Thoracic aorta (tissue), 2 donors: ENCODE results near the gene CRISPLD2. TPM values are rescaled to one million over a fixed set of nuclear protein-coding genes. Genes with fewer than 3 reads are reported as not detected.
A peak's percentile ranks its signal among the peaks of the same experiment; 100 is the strongest.

Experiments
- ATAC-seq: fragments of 150-250 bp; one replicate; pipeline ENCODE4 v1.8.0; 2017; ENCODE audit warnings: low read depth; ENCODE audit not compliant: insufficient number of reproducible peaks, low FRiP score
- DNase-seq: peaks from one replicate; pipeline ENCODE4 v3.0.0-alpha.2; 2020; ENCODE audit warnings: low spot score
- H3K27ac ChIP-seq, 2 donors: fragments of 200-600 bp; sonication (generic); 1 replicate in 1 of 2; 2 replicates in 1 of 2; pipeline ENCODE4 v1.5.1; 2016; ENCODE audit warnings: mild to moderate bottlenecking in 2 of 2, moderate library complexity in 2 of 2
- H3K27me3 ChIP-seq: fragments of 200-600 bp; sonication (generic); replicated peaks from 2 replicates; pipeline ENCODE4 v1.6.0; 2016; ENCODE audit warnings: mild to moderate bottlenecking; ENCODE audit not compliant: insufficient read depth
- H3K36me3 ChIP-seq: fragments of 200-600 bp; sonication (generic); one replicate; pipeline ENCODE4 v1.5.1; 2016
- H3K4me1 ChIP-seq, 2 donors: fragments of 200-600 bp; sonication (generic); 1 replicate in 1 of 2; 2 replicates in 1 of 2; pipeline versions ENCODE4 v1.5.1 to v1.6.0; 2016; ENCODE audit warnings: low read depth in 2 of 2, mild to moderate bottlenecking in 1 of 2; ENCODE audit not compliant: control insufficient read depth in 1 of 2
- H3K4me3 ChIP-seq: fragments of 200-600 bp; sonication (generic); 2 replicates; pipeline ENCODE4 v1.5.1; 2016; ENCODE audit warnings: mild to moderate bottlenecking
- H3K9me3 ChIP-seq: fragments of 200-600 bp; sonication (generic); 2 replicates; pipeline ENCODE4 v1.5.1; 2016
- total RNA-seq, 2 donors: library from RNA; depleted of rRNA; stranded (reverse); fragments of >200 nt; gene quantifications; one replicate each; pipeline versions ENCODE4 v1.1.0 to v1.2.3, GENCODE V29; 2016
- TF ChIP-seq, protein P1 (sequence below): fragments of 200-600 bp; sonication (generic); IDR thresholded peaks from one replicate; pipeline ENCODE4 v1.5.1; 2019; ENCODE audit warnings: antibody characterized with exemption

The CRISPLD2 gene
- total RNA-seq, 2 donors from 2014 or later = 116 to 390 TPM

GRCh38 chr16:84826558-84826941, 6.8 kb downstream of the CRISPLD2 start:
- H3K4me1 ChIP-seq = peaks cover 4 to 13% of the 10 kb centered on the region in 2 donors
- no peaks in the 10 kb centered on the region for H3K9me3 ChIP-seq
- no peak overlapping the region for H3K27ac ChIP-seq
- H3K4me3 ChIP-seq = no peak overlapping the region
- TF ChIP-seq, protein P1, sequence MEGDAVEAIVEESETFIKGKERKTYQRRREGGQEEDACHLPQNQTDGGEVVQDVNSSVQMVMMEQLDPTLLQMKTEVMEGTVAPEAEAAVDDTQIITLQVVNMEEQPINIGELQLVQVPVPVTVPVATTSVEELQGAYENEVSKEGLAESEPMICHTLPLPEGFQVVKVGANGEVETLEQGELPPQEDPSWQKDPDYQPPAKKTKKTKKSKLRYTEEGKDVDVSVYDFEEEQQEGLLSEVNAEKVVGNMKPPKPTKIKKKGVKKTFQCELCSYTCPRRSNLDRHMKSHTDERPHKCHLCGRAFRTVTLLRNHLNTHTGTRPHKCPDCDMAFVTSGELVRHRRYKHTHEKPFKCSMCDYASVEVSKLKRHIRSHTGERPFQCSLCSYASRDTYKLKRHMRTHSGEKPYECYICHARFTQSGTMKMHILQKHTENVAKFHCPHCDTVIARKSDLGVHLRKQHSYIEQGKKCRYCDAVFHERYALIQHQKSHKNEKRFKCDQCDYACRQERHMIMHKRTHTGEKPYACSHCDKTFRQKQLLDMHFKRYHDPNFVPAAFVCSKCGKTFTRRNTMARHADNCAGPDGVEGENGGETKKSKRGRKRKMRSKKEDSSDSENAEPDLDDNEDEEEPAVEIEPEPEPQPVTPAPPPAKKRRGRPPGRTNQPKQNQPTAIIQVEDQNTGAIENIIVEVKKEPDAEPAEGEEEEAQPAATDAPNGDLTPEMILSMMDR = no peak
- no peak for ATAC-seq
- no peaks in the 10 kb centered on the region for H3K27me3 ChIP-seq
- no peaks in the 10 kb centered on the region for H3K36me3 ChIP-seq
- no peak for DNase-seq

DNA sequence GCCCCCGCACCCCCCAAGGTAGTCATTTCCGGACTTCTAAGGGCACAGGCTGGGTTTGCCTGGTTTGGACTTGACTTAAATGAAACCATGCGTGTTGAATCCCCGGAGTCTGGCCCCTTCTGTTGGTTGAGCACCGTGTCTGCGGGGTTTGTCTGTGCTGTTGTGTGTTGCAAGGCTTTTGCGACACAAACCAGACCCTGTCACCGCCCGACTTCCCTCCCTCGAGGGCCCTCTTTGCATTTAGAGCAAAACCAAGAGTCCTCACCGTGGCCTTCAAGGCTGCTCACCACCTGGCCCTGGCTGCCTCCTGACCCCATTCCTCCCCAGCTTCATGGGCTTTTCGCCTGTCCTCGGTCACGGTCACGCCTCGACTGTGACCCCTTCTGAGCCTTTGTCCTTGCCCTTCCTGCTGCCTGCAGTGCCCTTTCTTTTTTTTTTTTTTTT, 7.4 kb downstream of the CRISPLD2 start:
- Histone ChIP-seq H3K27ac (no peak overlapping the region), H3K4me1 (peaks cover 4 to 16% of the 10 kb centered on the region in 2 donors), H3K4me3 (no peak overlapping the region), H3K9me3 (no peaks in the 10 kb centered on the region), H3K27me3 (no peaks in the 10 kb centered on the region), H3K36me3 (no peaks in the 10 kb centered on the region)
- no peak for DNase-seq
- TF ChIP-seq, protein P1 = no peak
- ATAC-seq = no peak

GRCh38 chr16:84827897-84828296, 8.1 kb downstream of the CRISPLD2 start:
- no peak for ATAC-seq
- Histone ChIP-seq H3K9me3 (no peaks in the 10 kb centered on the region), H3K27me3 (no peaks in the 10 kb centered on the region), H3K4me1 (peaks cover 4 to 23% of the 10 kb centered on the region in 2 donors), H3K27ac (no peak overlapping the region), H3K36me3 (no peaks in the 10 kb centered on the region), H3K4me3 (no peak overlapping the region)
- TF ChIP-seq, protein P1 = no peak
- DNase-seq = no peak

- Histone ChIP-seq H3K9me3 (no peaks in the 10 kb centered on the region), H3K27ac (no peak overlapping the region), H3K4me1 (peaks cover 4 to 27% of the 10 kb centered on the region in 2 donors), H3K27me3 (no peaks in the 10 kb centered on the region), H3K36me3 (no peaks in the 10 kb centered on the region), H3K4me3 (no peak overlapping the region)
- no peak for ATAC-seq
- TF ChIP-seq, protein P1 = no peak
- DNase-seq = no peak
Observed at GRCh38 chr16:84828322-84828721, 8.5 kb downstream of the CRISPLD2 start.

DNA sequence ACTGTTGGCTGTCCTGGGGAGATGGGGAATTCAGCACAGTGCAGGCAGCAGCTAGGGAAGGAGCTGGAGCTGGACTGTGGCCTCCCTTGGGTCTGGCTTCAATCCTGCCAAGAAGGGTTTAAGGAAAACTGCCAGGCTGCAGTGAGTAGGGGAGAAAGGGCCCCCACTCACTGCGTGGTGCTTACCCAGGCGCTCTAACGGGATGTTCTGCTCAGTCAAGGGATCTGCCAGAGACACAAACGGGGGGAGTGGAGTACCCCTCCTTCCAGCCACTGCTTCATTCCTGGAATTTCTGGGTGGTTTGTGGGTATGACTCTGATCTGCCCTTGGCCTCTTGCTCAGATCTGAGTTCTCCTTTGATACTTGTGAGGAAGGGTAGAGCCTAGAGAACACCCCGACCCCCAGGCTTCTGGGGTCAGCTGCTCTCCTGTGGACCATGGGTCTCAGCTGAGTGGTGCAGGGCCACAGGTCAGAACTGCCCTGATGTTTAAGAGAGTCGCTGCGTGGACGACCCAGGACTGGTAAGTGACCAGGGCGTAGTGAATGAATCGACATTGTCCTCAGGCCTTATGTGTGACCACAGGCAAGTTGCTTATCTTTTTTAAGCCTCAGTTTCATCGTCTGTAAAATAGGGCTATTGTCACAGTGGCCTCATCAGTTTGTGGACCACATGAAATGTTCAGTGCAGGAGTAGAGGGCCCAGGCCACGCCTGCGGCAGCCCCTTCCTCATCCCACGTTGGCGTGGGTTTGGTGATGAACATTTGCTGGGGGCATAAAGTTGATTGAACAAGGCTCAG, 9.6 kb downstream of the CRISPLD2 start:
- peak overlapping the region; percentile 11 to 40 for H3K27ac ChIP-seq
- ATAC-seq (peak; percentile 32), DNase-seq (no peak)
- no peaks in the 10 kb centered on the region for H3K36me3 ChIP-seq
- H3K9me3 ChIP-seq = no peaks in the 10 kb centered on the region
- H3K4me1 ChIP-seq = peaks cover 4 to 32% of the 10 kb centered on the region in 2 donors
- TF ChIP-seq, protein P1 = no peak
- no peaks in the 10 kb centered on the region for H3K27me3 ChIP-seq
- H3K4me3 ChIP-seq = no peak overlapping the region
